SH-SY5Y (cell line): ENCODE results near the gene MYBL2.

Experiments
- GATA2 ChIP-seq: IDR thresholded peaks from 2 replicates; pipeline ENCODE4 v1.6.1; 2011; ENCODE audit warnings: mild to moderate bottlenecking, low read depth, low read length
- GATA3 ChIP-seq: IDR thresholded peaks from 2 replicates; pipeline ENCODE4 v1.6.1; 2011; ENCODE audit warnings: low read depth, mild to moderate bottlenecking, low read length, moderate library complexity

GRCh38 chr20:43658723-43659419 lies 8.0 kb upstream of the MYBL2 start:
- TF ChIP-seq GATA3: no peak
- no peak for TF ChIP-seq GATA2
